ENCODE results near the gene P2RX1. TPM values are rescaled to one million over a fixed set of nuclear protein-coding genes. Genes with fewer than 3 reads are reported as not detected.

Gene P2RX1
- total RNA-seq, 1 experiment from 2014 or later, result not detected

DNA sequence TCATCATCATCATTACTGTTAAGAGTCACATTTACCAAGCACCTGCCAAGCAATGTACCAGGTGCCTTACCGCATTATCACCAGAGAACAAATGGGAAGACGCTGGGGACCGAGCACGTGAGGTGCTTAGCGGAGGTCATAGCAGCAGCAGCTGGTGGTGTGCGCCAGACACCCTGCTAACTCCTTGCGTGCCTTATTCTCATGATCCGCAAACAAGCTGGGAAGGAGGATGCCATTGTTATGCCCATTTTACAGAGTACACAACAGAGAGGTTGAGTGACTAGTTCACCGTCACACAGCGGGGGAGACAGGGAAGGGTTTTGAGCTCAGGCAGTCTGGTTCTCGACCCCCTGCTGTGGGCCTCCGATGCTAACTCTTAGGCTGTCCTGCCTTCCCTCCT lies 40.7 kb upstream of the P2RX1 start:
- Histone ChIP-seq H4K20me1 (ENCODE audit: control insufficient read depth, insufficient read depth, insufficient read length) (no peaks in the 10 kb centered on the region), H2AFZ (ENCODE audit: low read length) (no peak overlapping the region), H2BK15ac (ENCODE audit: low read depth, low read length) (no peak overlapping the region), H3K27me3 (ENCODE audit: insufficient read depth, low read length) (no peaks in the 10 kb centered on the region), H3K9ac (ENCODE audit: extremely low read depth, insufficient read length, low read length) (no peak overlapping the region), H3T11ph (ENCODE audit: low read length) (no peak overlapping the region), H3K18ac (ENCODE audit: insufficient read length, low read depth, low read length) (no peak overlapping the region), H4K5ac (ENCODE audit: insufficient read length, low read depth, low read length) (no peak overlapping the region), H2BK12ac (ENCODE audit: insufficient read length, low read depth, low read length) (no peak overlapping the region), H3K14ac (ENCODE audit: insufficient read depth, low read length) (no peak overlapping the region), H2AK5ac (ENCODE audit: insufficient read length, low read length) (no peak overlapping the region), H3K79me1 (ENCODE audit: insufficient read depth, low read depth, low read length, poor library complexity, severe bottlenecking) (no peaks in the 10 kb centered on the region), H3K4me1 (ENCODE audit: insufficient read depth, low read length) (peaks cover 3% of the 10 kb centered on the region; the same call in 1 of the 2 replicates), H4K91ac (ENCODE audit: insufficient read length, low read depth, low read length) (no peak overlapping the region), H3K27ac (ENCODE audit: insufficient read length, low read depth, low read length) (no peak overlapping the region), H3K23me2 (ENCODE audit: insufficient read length, low read depth, low read length, poor library complexity, severe bottlenecking) (no peaks in the 10 kb centered on the region), H3K9me3 (ENCODE audit: control insufficient read depth, low read depth, low read length) (no peaks in the 10 kb centered on the region), H2BK120ac (ENCODE audit: low read depth, low read length, poor library complexity, severe bottlenecking) (no peak overlapping the region), H4K8ac (replicated peaks; ENCODE audit: insufficient read length, low read depth, low read length) (no peak overlapping the region), H3K79me2 (ENCODE audit: insufficient read depth, low read length) (no peaks in the 10 kb centered on the region), H2BK20ac (ENCODE audit: low read depth, low read length, poor library complexity, severe bottlenecking) (no peak overlapping the region), H3K23ac (ENCODE audit: insufficient read length, low read depth, low read length) (no peak overlapping the region), H3K4me2 (ENCODE audit: insufficient read depth, insufficient read length, low read length) (no peak overlapping the region), H3K56ac (ENCODE audit: insufficient read length, low read depth, low read length) (no peak overlapping the region), H2BK5ac (ENCODE audit: insufficient read length, low read length) (no peak overlapping the region), H3K4ac (ENCODE audit: low read depth, low read length) (no peak overlapping the region)
- Mint-ChIP-seq H3K4me1 (peaks cover 39 to 53% of the 10 kb centered on the region in 2 experiments), H3K4me3 (peak overlapping the region in 1 of 2 experiments; percentile 70; a peak in 3 of 5 replicates), H3K9me3 (no peaks in the 10 kb centered on the region), H3K27me3 (ENCODE audit: low read depth) (peaks cover 10% of the 10 kb centered on the region), H3K27ac (peak overlapping the region in 2 of 3 experiments; percentile 25 to 35; a peak in 1 of 7 replicates), H3K36me3 (ENCODE audit: insufficient read depth in 1 of 3, low read depth in 3 of 3) (no peaks in the 10 kb centered on the region)
- no peak for DNase-seq
- TF ChIP-seq, protein P1, sequence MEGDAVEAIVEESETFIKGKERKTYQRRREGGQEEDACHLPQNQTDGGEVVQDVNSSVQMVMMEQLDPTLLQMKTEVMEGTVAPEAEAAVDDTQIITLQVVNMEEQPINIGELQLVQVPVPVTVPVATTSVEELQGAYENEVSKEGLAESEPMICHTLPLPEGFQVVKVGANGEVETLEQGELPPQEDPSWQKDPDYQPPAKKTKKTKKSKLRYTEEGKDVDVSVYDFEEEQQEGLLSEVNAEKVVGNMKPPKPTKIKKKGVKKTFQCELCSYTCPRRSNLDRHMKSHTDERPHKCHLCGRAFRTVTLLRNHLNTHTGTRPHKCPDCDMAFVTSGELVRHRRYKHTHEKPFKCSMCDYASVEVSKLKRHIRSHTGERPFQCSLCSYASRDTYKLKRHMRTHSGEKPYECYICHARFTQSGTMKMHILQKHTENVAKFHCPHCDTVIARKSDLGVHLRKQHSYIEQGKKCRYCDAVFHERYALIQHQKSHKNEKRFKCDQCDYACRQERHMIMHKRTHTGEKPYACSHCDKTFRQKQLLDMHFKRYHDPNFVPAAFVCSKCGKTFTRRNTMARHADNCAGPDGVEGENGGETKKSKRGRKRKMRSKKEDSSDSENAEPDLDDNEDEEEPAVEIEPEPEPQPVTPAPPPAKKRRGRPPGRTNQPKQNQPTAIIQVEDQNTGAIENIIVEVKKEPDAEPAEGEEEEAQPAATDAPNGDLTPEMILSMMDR (conservative IDR thresholded peaks at IDR 0.05), result no peak
- no CpG with 5 or more reads among the region's 12 CpGs for WGBS (ENCODE audit: extremely low coverage, insufficient read length, low lambda C conversion rate)
